Measurements from ENCODE around the gene LRRC57.

Gene LRRC57

GRCh38 chr15:42549741-42550392 lies 1.3 kb upstream of the LRRC57 start:
- no peak for DNase-seq (ENCODE audit: low read depth)

GRCh38 chr15:42549032-42549491 lies 469 bp upstream of the LRRC57 start:
- DNase-seq (ENCODE audit: low read depth): no peak

DNA sequence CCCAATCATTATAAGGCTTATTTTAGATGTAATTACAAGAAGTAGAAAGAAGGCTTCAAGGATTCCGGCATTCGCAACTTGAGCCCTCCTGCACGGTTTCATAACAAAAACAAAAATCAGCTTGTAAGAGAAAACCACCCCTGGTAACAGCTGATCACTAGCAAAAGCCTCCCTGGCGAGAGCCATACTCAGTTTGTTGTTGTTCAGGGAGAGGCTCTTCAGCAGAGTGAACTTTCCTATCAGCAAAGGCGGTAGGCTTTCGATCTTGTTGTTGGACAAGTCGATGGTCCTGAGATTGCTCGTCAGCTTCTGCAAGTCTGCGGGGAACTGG lies 710 bp downstream of the LRRC57 start:
- DNase-seq (ENCODE audit: low read depth): no peak

GRCh38 chr15:42544853-42545629 lies 3.6 kb downstream of the LRRC57 start:
- DNase-seq (ENCODE audit: low read depth): no peak

GRCh38 chr15:42533246-42533645 lies 15.3 kb downstream of the LRRC57 start:
- DNase-seq (ENCODE audit: low read depth): no peak

- DNase-seq (ENCODE audit: low read depth): no peak
Measured at GRCh38 chr15:42528970-42529369, 19.6 kb downstream of the LRRC57 start.

GRCh38 chr15:42523331-42523730 lies 25.3 kb downstream of the LRRC57 start:
- DNase-seq (ENCODE audit: low read depth): no peak

GRCh38 chr15:42511007-42511391 lies 37.6 kb downstream of the LRRC57 start:
- DNase-seq (ENCODE audit: low read depth): no peak

- no peak for DNase-seq (ENCODE audit: low read depth)
Measured at GRCh38 chr15:42510258-42511006, 38.2 kb downstream of the LRRC57 start.

DNA sequence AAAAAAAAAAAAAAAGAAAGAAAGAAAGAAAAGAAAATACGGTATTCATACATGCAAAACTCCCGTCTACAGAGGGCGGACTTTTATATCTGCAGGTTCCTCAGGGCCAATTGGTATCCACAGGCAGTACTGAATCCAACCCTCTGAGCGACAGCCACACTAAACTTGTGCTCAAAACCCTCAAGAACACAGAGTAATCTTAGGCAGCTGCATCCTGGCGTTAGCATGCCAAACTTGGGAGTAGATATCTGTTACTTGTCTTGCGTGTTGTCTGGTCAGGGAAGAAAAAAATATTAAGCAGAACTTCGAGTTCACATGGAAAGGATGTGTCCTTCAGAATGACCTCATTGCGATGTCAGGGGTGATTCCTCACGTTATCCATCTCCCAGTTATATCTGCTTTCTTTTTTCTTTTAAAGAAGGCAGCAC lies 40.3 kb downstream of the LRRC57 start:
- no peak for DNase-seq (ENCODE audit: low read depth)

DNA sequence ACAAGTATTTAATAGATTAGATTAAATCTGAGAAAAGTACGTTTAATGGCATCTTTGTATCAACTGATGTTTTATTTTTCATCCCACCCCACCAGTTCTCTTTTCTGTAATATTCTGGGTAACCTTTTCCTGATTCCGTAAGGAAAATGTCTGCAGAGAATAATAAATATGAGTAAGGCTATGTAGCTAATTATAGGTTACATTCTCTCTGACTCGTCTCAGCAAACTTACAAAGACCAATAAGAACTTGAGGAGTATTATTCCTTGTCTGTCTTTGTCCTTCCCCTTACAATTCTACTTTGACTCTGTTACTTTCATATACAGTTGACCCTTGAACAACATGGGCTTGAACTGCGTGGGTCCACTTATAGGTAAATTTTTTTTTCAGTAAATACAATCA lies 41.1 kb downstream of the LRRC57 start:
- no peak for DNase-seq (ENCODE audit: low read depth)

DNA sequence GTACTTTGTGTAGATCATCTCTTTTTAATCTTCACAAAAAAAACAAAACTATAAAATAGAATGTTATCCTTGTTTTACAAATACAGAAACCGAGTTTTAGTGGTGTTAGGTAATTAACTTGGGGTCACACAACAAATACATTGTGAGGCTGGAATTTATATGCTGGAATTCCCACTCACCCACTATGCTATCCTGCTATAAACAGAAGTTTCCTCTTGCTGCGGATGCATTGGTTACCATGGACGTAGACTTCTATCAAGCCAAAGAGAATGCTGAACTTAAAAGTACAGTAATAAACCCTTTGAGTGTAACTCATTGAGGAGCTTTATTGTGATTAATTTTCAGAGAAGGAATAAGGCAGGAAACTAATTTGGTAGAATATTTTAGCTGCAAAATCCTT lies 44.0 kb downstream of the LRRC57 start:
- DNase-seq (ENCODE audit: low read depth): no peak

DNA sequence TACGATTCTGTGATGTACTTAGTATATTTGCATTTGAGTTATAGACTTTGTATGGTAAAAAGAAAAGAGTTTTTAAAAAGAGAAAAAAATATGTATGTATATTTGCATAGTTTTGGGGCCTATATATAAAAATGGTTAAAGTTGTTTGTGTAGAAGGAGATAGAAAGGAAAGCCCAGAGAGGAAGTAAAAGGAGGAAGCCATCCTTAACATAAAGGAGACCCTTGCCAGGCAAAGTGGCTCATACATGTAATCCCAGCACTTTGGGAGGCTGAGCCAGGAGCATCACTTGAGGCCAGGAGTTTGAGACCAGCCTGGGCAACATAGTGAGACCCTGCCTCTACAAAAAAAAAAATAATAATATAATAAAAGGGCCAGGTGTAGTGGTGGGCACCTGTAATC lies 44.8 kb downstream of the LRRC57 start:
- DNase-seq (ENCODE audit: low read depth): no peak

DNA sequence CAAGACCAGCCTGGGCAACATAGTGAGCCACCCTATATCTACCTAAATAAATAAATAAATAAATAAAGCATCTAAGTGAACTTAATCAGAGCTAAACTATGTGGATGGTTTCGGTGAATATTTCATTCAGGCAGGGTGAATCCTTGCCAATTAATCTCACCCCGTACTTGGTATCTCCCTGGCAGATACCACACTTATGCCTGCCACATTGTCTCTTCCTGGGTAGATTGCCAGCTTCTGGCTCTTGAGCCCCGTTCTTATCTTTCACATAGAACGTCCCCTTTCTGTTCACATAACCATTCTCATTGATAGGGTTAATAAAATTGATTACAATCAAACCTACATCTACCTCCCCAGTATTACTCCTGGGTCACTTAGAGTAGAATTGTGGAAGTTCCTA lies 46.1 kb downstream of the LRRC57 start:
- no peak for DNase-seq (ENCODE audit: low read depth)

DNA sequence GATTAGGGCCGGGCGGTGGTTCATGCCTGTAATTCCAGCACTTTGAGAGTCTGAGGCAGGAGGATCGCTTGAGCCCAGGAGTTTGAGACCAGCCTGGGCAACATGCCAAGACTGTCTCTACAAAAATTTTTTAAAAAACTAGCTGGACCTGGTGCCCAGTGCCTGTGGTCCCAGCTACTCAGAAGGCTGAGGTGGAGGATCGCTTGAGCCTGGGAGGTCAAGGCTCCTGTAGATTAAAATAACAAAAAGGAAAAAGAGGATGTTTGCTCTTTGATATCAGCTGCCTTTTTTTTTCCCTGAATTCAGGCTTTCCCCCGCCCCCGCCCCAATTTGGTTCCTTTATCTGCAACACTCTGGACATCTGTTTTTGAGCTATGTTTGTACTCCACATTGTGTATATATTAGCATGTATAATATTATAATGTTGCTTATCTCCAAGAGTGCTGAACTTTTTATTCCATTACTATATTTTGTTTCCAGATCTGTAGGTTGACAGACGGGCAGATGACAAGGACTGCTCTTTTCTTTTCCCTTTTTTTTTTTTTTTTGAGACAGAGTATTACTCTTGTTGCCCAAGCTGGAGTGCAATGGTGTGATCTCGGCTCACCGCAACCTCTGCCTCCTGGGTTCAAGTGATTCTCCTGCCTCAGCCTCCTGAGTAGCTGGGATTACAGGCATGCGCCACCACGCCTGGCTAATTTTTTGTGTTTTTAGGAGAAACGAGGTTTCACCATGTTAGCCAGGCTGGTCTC lies 48.6 kb downstream of the LRRC57 start:
- DNase-seq (ENCODE audit: low read depth): no peak

GRCh38 chr15:42498212-42499068 lies 50.2 kb downstream of the LRRC57 start:
- no peak for DNase-seq (ENCODE audit: low read depth)

DNA sequence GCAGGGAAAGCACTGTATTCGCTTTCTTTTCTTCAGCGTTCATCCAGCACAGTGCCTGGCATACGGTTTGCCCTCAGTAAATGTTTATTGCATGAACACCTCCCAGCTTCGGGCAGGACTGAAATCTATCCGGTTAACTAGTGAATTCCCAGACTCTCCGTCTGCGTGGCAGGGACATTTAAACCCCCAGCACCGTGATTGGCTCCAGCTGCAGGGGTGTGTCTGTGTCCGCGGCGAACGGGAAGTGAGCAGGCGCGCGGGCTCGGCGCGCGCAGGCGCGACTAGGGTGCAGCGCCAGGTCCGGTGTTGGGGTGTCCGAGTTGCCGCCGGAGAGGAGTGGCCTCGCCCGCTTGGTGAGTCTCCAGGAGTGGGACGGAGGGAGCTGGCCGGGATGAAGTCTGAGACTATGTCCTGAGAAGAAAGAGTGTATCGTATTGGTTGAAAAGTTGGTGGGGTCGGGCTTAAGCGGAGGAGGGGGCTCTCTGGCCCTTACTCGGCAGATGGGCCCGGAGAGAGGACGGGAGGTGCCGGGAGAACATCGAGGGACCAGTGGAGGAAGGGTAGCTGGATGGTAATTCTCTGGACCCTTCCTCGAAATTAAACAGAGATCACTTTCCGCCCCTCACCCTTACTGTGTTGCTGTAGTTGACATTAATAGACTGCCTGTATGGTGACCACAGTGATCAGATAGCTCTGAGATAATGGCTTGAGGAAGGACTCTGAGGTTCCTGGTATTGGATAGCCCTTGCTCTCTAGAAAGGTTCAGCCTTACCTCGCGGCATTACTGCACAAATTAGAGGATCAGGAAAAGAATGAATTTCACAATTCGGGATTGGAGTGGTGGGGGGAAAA lies 53.0 kb downstream of the LRRC57 start, which contains the start of gene SNAP23:
SNAP23 (plus strand) TSS at position 274 of the 852 bp plus-strand sequence. CDS start 16,213 bp downstream, outside the sequence.
- DNase-seq (ENCODE audit: low read depth): peak; percentile 61

DNA sequence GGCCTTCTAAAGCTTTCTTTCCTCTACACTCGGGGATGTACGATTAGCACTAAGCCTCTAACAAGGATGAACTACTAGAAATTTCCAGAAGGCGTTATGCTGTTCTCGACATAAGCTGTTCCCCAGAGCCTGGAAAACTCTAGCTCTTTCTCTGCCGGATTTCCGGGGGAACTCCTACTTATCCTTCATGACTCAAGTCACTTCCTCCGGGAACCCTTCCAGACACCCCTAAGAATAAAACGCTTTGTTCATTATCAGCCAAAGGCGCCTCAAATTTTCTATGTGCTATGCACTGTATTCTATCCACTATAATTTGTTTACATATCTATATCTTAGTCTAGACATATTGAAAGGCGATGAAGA lies 53.6 kb downstream of the LRRC57 start:
- no peak for DNase-seq (ENCODE audit: low read depth)

DNA sequence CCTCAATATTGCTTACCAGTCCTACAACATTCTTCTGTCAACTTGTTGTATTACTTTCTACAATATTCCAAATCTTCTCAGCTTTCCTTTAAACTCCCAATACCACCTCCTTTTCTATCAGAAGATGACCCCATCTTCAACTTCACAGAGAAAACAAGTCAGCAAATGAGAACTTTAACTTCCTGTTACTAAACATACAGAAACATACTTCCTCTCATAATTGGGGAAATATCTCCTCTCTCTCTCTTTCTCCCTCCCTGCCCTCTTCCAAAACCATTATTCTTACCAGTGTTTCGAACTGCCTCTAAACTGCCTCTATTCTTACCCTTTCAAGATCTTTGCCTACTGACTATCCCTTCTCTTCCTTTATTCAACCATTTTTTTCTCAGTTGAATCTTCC lies 54.9 kb downstream of the LRRC57 start:
- no peak for DNase-seq (ENCODE audit: low read depth)

- DNase-seq (ENCODE audit: low read depth): no peak
Measured at GRCh38 chr15:42491539-42492225, 56.9 kb downstream of the LRRC57 start.

Data from stimulated activated CD8-positive, alpha-beta memory T cell treated with anti-CD3 and anti-CD28 coated beads, Interleukin-15, amount 100 ng/mL, for 24 hours (primary cell).